Smooth muscle cell (in vitro differentiated cells): ENCODE measurements around the gene NHSL2. TPM values are rescaled to one million over a fixed set of nuclear protein-coding genes. Genes with fewer than 3 reads are reported as not detected.

Experiments used
- DNase-seq: peaks from one replicate; lab custom pipeline; 2025; ENCODE audit not compliant: unreplicated experiment; lab: John Stamatoyannopoulos, UW
- H2AFZ ChIP-seq: fragments of 200-600 bp; sonication (generic); 2 replicates; pipeline ENCODE4 v1.6.0; 2016; ENCODE audit warnings: antibody characterized with exemption, low read depth, mild to moderate bottlenecking
- H3F3A ChIP-seq: fragments of 200-600 bp; sonication (generic); 2 replicates; pipeline ENCODE4 v1.6.0; 2017; ENCODE audit warnings: antibody characterized with exemption, low read depth
- H3K27ac ChIP-seq: fragments of 200-600 bp; sonication (generic); 2 replicates; pipeline ENCODE4 v1.5.1; 2016; ENCODE audit warnings: low read depth, mild to moderate bottlenecking
- H3K27me3 ChIP-seq: fragments of 200-600 bp; sonication (generic); 2 replicates; pipeline ENCODE4 v1.6.1; 2016; ENCODE audit warnings: low read depth, mild to moderate bottlenecking
- H3K36me3 ChIP-seq: fragments of 200-600 bp; sonication (generic); 2 replicates; pipeline ENCODE4 v1.5.1; 2016; ENCODE audit warnings: low read depth
- H3K4me1 ChIP-seq: fragments of 200-600 bp; sonication (generic); 2 replicates; pipeline ENCODE4 v1.5.1; 2016; ENCODE audit warnings: low read depth
- H3K4me2 ChIP-seq: fragments of 200-600 bp; sonication (generic); 2 replicates; pipeline ENCODE4 v1.6.0; 2016; ENCODE audit warnings: mild to moderate bottlenecking
- H3K4me3 ChIP-seq: fragments of 200-600 bp; sonication (generic); 2 replicates; pipeline ENCODE4 v1.5.1; 2016; ENCODE audit warnings: mild to moderate bottlenecking
- H3K79me2 ChIP-seq: fragments of 200-600 bp; sonication (generic); 2 replicates; pipeline ENCODE4 v1.6.0; 2016; ENCODE audit warnings: low read depth, mild to moderate bottlenecking
- H3K9ac ChIP-seq: fragments of 200-600 bp; sonication (generic); 2 replicates; pipeline ENCODE4 v1.6.0; 2016; ENCODE audit warnings: low read depth
- H3K9me3 ChIP-seq: fragments of 200-600 bp; sonication (generic); replicated peaks from 2 replicates; pipeline ENCODE4 v1.5.1; 2016; ENCODE audit warnings: low read depth
- H4K20me1 ChIP-seq: fragments of 200-600 bp; sonication (generic); 2 replicates; pipeline ENCODE4 v1.6.0; 2016; ENCODE audit warnings: low read depth
- WGBS: methylation state at CpG from one replicate; pipeline ENCODE4 v1.1.7; 2016; ENCODE audit warnings: low lambda C conversion rate; 5-methylcytosine and 5-hydroxymethylcytosine counted together
- polyA plus RNA-seq: library from polyadenylated mRNA; unstranded; fragments of >200 nt; fragmentation: Nextera tagmentation; extraction: Ambion mirVana; gene quantifications from 2 replicates; pipeline ENCODE4 v1.2.1, GENCODE V29; 2016
- total RNA-seq: library from RNA; depleted of rRNA; stranded (reverse); fragments of >200 nt; gene quantifications from 2 replicates; pipeline ENCODE4 v1.2.3, GENCODE V29; 2014
- TF ChIP-seq, protein P1 (sequence below): fragments of 200-600 bp; sonication (generic); IDR thresholded peaks from 2 replicates; pipeline ENCODE4 v1.5.1; 2017; ENCODE audit warnings: borderline replicate concordance, mild to moderate bottlenecking, antibody characterized with exemption; ENCODE audit not compliant: insufficient read depth, poor library complexity, severe bottlenecking

NHSL2 gene
- total and polyA plus RNA-seq, 2 experiments from 2014 or later, result 2.9 to 3.3 TPM

DNA sequence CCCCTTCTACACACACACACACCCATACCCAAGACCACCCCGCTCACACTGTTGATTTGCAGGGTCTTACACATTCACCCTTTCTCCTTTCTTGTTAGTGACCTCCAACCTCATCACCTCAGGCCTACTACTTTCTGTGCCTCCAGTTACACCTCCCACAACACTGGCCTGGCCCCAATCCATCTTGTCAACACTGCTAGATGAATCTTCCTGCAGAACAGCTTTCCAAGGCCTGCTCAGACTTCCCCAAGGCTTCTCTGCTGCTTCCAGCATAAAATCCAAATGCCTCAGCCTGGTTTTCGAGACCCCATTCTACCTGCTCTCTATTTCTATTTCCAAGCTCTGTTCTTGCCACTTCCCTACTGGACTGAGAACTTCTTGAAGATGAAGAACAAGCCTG lies 79.9 kb downstream of the NHSL2 start:
- Histone ChIP-seq H3K4me2 (no peak overlapping the region), H3K4me3 (no peak overlapping the region), H3K27me3 (no peaks in the 10 kb centered on the region), H3K9me3 (no peaks in the 10 kb centered on the region), H3K79me2 (no peaks in the 10 kb centered on the region), H3K27ac (no peak overlapping the region), H3K36me3 (no peaks in the 10 kb centered on the region), H4K20me1 (no peaks in the 10 kb centered on the region), H3K4me1 (no peaks in the 10 kb centered on the region), H3K9ac (no peak overlapping the region), H3F3A (no peaks in the 10 kb centered on the region), H2AFZ (no peak overlapping the region)
- 69% methylated on average over 2 of the region's 2 CpGs for WGBS
- no peak for DNase-seq
- TF ChIP-seq, protein P1, sequence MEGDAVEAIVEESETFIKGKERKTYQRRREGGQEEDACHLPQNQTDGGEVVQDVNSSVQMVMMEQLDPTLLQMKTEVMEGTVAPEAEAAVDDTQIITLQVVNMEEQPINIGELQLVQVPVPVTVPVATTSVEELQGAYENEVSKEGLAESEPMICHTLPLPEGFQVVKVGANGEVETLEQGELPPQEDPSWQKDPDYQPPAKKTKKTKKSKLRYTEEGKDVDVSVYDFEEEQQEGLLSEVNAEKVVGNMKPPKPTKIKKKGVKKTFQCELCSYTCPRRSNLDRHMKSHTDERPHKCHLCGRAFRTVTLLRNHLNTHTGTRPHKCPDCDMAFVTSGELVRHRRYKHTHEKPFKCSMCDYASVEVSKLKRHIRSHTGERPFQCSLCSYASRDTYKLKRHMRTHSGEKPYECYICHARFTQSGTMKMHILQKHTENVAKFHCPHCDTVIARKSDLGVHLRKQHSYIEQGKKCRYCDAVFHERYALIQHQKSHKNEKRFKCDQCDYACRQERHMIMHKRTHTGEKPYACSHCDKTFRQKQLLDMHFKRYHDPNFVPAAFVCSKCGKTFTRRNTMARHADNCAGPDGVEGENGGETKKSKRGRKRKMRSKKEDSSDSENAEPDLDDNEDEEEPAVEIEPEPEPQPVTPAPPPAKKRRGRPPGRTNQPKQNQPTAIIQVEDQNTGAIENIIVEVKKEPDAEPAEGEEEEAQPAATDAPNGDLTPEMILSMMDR, result no peak

DNA sequence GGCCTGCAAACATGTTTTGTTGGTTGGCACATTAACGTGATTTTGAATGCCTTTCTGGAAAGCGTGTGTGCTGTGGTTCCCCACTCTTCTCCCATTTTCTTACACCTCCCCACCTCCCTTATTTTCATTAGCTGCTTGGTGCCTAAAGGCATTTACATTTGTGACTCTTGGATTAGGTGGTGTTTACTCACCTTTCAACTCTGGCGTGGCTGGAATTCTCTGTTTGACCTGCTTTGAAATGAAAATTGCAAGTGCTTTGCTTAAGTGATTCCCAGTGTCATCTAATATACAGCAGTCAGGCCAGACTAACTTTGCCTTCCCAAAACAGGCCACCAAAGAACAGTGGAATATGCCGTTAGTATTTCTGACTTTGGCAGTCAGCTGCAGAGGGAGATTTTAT lies 80.5 kb downstream of the NHSL2 start:
- no peaks in the 10 kb centered on the region for H3K9me3 ChIP-seq
- H3F3A ChIP-seq, result no peaks in the 10 kb centered on the region
- 60% methylated on average over 4 of the region's 4 CpGs for WGBS
- H3K4me3 ChIP-seq, result no peak overlapping the region
- H3K4me2 ChIP-seq, result no peak overlapping the region
- H3K27ac ChIP-seq, result no peak overlapping the region
- no peak overlapping the region for H3K9ac ChIP-seq
- H3K27me3 ChIP-seq, result no peaks in the 10 kb centered on the region
- no peaks in the 10 kb centered on the region for H4K20me1 ChIP-seq
- H3K79me2 ChIP-seq, result no peaks in the 10 kb centered on the region
- DNase-seq, result no peak
- TF ChIP-seq, protein P1, result no peak
- no peak overlapping the region for H2AFZ ChIP-seq
- H3K4me1 ChIP-seq, result no peaks in the 10 kb centered on the region
- H3K36me3 ChIP-seq, result no peaks in the 10 kb centered on the region

DNA sequence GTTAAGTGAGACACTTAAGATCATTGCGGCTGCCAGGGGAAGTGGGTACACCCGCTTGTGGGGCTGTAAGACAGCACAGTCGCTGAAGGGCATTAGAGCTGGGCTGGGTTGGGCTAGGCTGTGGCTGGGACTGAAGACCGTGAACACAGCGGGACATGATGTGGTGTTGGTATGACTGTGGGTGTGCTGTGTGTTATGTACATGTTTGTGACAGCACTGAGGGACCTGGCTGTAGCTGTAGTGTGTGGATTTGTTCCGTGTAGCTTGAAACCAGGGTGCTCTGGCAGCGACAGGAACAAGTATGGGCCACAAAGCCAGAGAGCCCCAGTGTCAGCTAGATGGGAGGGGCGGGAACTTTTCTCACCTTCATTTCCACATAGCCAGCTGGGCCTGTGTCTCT lies 82.1 kb downstream of the NHSL2 start:
- H3K27ac ChIP-seq, result no peak overlapping the region

DNA sequence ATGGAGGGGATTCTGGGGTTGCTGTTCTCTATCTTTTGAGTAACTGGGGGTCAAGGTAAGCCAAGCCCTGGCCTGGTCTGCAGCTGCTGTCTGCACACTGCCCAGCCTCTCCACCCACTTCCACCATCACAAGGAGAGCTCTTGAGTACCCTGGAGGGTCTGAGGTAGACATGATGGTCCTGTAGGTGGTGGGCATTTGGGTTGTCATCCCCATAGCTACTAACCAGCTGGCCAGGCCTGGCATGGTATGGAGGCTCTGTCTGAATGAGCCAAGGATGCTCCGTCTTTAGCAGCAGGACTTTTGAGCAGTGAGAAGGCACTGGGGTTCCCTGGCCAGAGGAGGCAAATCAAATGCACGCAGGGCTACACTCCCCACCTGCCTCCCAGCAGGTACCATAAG lies 82.7 kb downstream of the NHSL2 start:
- Histone ChIP-seq H3K27me3 (no peaks in the 10 kb centered on the region), H2AFZ (no peak overlapping the region), H3K79me2 (no peaks in the 10 kb centered on the region), H3K27ac (no peak overlapping the region), H3K4me2 (no peak overlapping the region), H3K4me1 (no peaks in the 10 kb centered on the region), H3K4me3 (no peak overlapping the region), H3K36me3 (no peaks in the 10 kb centered on the region), H3K9ac (no peak overlapping the region), H3F3A (no peaks in the 10 kb centered on the region), H3K9me3 (no peaks in the 10 kb centered on the region), H4K20me1 (no peaks in the 10 kb centered on the region)
- no peak for DNase-seq
- TF ChIP-seq, protein P1, result no peak
- WGBS, result 83% methylated on average over 2 of the region's 2 CpGs

More for the DNA sequence above, 82.1 kb downstream of the NHSL2 start:
- WGBS, result 70% methylated on average over 8 of the region's 8 CpGs
- TF ChIP-seq, protein P1, result no peak
- Histone ChIP-seq H3K9ac (no peak overlapping the region), H3K79me2 (no peaks in the 10 kb centered on the region), H3K9me3 (no peaks in the 10 kb centered on the region), H3K27me3 (no peaks in the 10 kb centered on the region), H3K4me1 (no peaks in the 10 kb centered on the region), H3K36me3 (no peaks in the 10 kb centered on the region), H3F3A (no peaks in the 10 kb centered on the region), H4K20me1 (no peaks in the 10 kb centered on the region), H3K4me3 (no peak overlapping the region), H2AFZ (no peak overlapping the region), H3K4me2 (no peak overlapping the region)
- DNase-seq, result no peak
